GM19452 (cell line): ENCODE data around the gene MRS2.
A peak's percentile ranks its signal among the peaks of the same experiment; 100 is the strongest.
"Not testable (repeated sequence)": the region's sequence is repeated elsewhere in the genome, so short reads cannot be mapped to it uniquely, and the experiment has no call there.

Experiments used
- ATAC-seq: cut with Tn5 transposase; IDR thresholded peaks from one replicate; pipeline ENCODE4 v1.9.1; 2021; ENCODE audit not compliant: unreplicated experiment

Gene MRS2

GRCh38 chr6:24385536-24386269 is 17.0 kb upstream of the MRS2 start:
- ATAC-seq, result no peak

- no peak for ATAC-seq
Observed at GRCh38 chr6:24387818-24388217, 14.9 kb upstream of the MRS2 start.

- ATAC-seq, result no peak
Observed at GRCh38 chr6:24391208-24391607, 11.5 kb upstream of the MRS2 start.

- peak; percentile 85 for ATAC-seq
Observed at GRCh38 chr6:24391756-24392405, 10.9 kb upstream of the MRS2 start.

- no peak for ATAC-seq
Observed at GRCh38 chr6:24394061-24394779, 8.5 kb upstream of the MRS2 start.

GRCh38 chr6:24394780-24395437 is 7.8 kb upstream of the MRS2 start:
- ATAC-seq, result no peak

- no peak for ATAC-seq
Observed at GRCh38 chr6:24396824-24397223, 5.9 kb upstream of the MRS2 start.

- ATAC-seq, result no peak
Observed at GRCh38 chr6:24397631-24398030, 5.1 kb upstream of the MRS2 start.

- ATAC-seq, result not testable (repeated sequence)
Observed at GRCh38 chr6:24400045-24401039, 2.4 kb upstream of the MRS2 start.

GRCh38 chr6:24401458-24401857 is 1.3 kb upstream of the MRS2 start:
- ATAC-seq, result no peak

- no peak for ATAC-seq
Observed at GRCh38 chr6:24403501-24403824, 727 bp downstream of the MRS2 start.

GRCh38 chr6:24405262-24405661 is 2.5 kb downstream of the MRS2 start:
- ATAC-seq, result no peak

- peak; percentile 79 for ATAC-seq
Observed at GRCh38 chr6:24408719-24409410, 6.1 kb downstream of the MRS2 start.

GRCh38 chr6:24410622-24411021 is 7.9 kb downstream of the MRS2 start:
- ATAC-seq, result no peak

- no peak for ATAC-seq
Observed at GRCh38 chr6:24412294-24412693, 9.6 kb downstream of the MRS2 start.

GRCh38 chr6:24414531-24414930 is 11.8 kb downstream of the MRS2 start:
- not testable (repeated sequence) for ATAC-seq

GRCh38 chr6:24415753-24416152 is 13.0 kb downstream of the MRS2 start:
- peak; percentile 61 for ATAC-seq

GRCh38 chr6:24419526-24419925 is 16.8 kb downstream of the MRS2 start:
- ATAC-seq, result no peak

GRCh38 chr6:24425091-24425490 is 22.4 kb downstream of the MRS2 start:
- ATAC-seq, result no peak
